Measurements from ENCODE around the gene ATP1B1. TPM values are rescaled to one million over a fixed set of nuclear protein-coding genes. Genes with fewer than 3 reads are reported as not detected.

Gene ATP1B1
- total and polyA plus RNA-seq, 9 of the 15 experiments (the other 6 are each of a cell fraction or from before 2014, with no cell fraction given), result 0.76 to 3.0 (median 1.7) TPM

DNA sequence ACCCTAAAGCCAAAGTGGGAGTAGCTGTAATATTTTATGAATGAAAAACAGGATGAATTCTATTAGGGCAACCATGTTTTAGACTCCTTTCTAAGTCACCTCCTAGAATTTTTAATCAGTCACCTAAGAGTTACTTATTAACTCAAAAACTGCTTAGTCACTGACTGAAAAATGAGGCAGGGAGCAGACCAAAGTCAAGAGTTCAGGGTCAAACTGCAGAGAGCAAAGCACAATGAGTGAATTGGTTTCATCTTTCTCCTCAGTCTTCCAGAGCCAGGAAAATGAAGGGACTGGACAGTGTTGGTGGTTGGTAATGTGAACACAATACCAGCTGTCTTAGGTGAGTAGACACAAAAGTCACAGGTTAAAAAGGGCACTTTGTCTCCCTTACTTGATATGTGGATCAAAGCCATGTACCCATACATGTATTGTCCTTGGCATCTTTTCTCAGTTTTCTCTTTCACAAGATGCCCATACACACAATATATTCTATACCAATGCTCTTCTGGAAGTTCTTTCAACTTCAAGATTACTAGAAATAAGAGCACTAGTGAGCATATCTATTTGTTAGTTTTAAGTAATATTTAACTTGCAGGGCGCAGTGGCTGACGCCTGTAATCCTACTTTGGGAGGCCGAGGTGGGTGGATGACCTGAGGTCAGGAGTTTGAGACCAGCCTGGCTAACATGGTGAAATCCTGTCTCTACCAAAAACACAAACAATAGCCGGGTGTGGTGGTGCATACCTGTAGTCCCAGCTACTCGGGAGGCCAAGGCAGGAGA lies 42.2 kb downstream of the ATP1B1 start (continued):
- TF ChIP-seq, protein P1, sequence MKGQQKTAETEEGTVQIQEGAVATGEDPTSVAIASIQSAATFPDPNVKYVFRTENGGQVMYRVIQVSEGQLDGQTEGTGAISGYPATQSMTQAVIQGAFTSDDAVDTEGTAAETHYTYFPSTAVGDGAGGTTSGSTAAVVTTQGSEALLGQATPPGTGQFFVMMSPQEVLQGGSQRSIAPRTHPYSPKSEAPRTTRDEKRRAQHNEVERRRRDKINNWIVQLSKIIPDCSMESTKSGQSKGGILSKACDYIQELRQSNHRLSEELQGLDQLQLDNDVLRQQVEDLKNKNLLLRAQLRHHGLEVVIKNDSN (CRISPR knock-in tag; IDR thresholded peaks at IDR 0.05), result no peak
- TF ChIP-seq NR2C1 (IDR thresholded peaks at IDR 0.05) (no peak), NR2C1 (tag; IDR thresholded peaks at IDR 0.05) (0 out of 2 replicates have a peak, but pooled peaks have one; percentile 31), SMAD2 (IDR thresholded peaks at IDR 0.05; ENCODE audit: low read depth, low read length) (no peak), ZNF561 (CRISPR knock-in tag; conservative IDR thresholded peaks at IDR 0.05) (no peak), MCM7 (IDR thresholded peaks at IDR 0.05) (no peak), HMG20A (CRISPR knock-in tag; conservative IDR thresholded peaks at IDR 0.05) (no peak), MAFG (tag; conservative IDR thresholded peaks at IDR 0.05) (peak; percentile 91), ZC3H11A (IDR thresholded peaks at IDR 0.05; ENCODE audit: low read depth, low read length) (no peak), NFIC (IDR thresholded peaks at IDR 0.05) (no peak), POLR2AphosphoS2 (IDR thresholded peaks at IDR 0.05; ENCODE audit: low read length) (no peak), ESRRA (IDR thresholded peaks at IDR 0.05; ENCODE audit: borderline replicate concordance, low read depth) (peak; percentile 87), ZNF507 (tag; conservative IDR thresholded peaks at IDR 0.05) (no peak)
- TF ChIP-seq, protein P2, sequence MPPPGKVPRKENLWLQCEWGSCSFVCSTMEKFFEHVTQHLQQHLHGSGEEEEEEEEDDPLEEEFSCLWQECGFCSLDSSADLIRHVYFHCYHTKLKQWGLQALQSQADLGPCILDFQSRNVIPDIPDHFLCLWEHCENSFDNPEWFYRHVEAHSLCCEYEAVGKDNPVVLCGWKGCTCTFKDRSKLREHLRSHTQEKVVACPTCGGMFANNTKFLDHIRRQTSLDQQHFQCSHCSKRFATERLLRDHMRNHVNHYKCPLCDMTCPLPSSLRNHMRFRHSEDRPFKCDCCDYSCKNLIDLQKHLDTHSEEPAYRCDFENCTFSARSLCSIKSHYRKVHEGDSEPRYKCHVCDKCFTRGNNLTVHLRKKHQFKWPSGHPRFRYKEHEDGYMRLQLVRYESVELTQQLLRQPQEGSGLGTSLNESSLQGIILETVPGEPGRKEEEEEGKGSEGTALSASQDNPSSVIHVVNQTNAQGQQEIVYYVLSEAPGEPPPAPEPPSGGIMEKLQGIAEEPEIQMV (tag; conservative IDR thresholded peaks at IDR 0.05; ENCODE audit: low read depth), result no peak
- TF ChIP-seq, protein P3, sequence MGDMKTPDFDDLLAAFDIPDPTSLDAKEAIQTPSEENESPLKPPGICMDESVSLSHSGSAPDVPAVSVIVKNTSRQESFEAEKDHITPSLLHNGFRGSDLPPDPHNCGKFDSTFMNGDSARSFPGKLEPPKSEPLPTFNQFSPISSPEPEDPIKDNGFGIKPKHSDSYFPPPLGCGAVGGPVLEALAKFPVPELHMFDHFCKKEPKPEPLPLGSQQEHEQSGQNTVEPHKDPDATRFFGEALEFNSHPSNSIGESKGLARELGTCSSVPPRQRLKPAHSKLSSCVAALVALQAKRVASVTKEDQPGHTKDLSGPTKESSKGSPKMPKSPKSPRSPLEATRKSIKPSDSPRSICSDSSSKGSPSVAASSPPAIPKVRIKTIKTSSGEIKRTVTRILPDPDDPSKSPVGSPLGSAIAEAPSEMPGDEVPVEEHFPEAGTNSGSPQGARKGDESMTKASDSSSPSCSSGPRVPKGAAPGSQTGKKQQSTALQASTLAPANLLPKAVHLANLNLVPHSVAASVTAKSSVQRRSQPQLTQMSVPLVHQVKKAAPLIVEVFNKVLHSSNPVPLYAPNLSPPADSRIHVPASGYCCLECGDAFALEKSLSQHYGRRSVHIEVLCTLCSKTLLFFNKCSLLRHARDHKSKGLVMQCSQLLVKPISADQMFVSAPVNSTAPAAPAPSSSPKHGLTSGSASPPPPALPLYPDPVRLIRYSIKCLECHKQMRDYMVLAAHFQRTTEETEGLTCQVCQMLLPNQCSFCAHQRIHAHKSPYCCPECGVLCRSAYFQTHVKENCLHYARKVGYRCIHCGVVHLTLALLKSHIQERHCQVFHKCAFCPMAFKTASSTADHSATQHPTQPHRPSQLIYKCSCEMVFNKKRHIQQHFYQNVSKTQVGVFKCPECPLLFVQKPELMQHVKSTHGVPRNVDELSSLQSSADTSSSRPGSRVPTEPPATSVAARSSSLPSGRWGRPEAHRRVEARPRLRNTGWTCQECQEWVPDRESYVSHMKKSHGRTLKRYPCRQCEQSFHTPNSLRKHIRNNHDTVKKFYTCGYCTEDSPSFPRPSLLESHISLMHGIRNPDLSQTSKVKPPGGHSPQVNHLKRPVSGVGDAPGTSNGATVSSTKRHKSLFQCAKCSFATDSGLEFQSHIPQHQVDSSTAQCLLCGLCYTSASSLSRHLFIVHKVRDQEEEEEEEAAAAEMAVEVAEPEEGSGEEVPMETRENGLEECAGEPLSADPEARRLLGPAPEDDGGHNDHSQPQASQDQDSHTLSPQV (IDR thresholded peaks at IDR 0.05), result no peak
